OCI-LY1 (cell line): ENCODE data around the gene TARM1.

Experiments used
- CTCF ChIP-seq: fragments of 200-600 bp; sonication (generic), shearing (Covaris generic); IDR thresholded peaks from 2 replicates; pipeline ENCODE4 v1.5.1; 2017; ENCODE audit warnings: mild to moderate bottlenecking, antibody characterized with exemption, low read length, moderate library complexity, mixed read lengths
- EZH2 ChIP-seq: fragments of 200-600 bp; sonication (generic), shearing (Covaris generic); IDR thresholded peaks from 2 replicates; pipeline ENCODE4 v1.8.0; 2017; ENCODE audit warnings: borderline replicate concordance, mixed run types, mild to moderate bottlenecking, antibody characterized with exemption, low read length, moderate library complexity, mixed read lengths

- TF ChIP-seq EZH2 (no peak), CTCF (no peak)
Observed at GRCh38 chr19:54104998-54105715, 24.0 kb upstream of the TARM1 start.
